Measurements from ENCODE around the gene FAM3D. TPM values are rescaled to one million over a fixed set of nuclear protein-coding genes. Genes with fewer than 3 reads are reported as not detected.

Gene FAM3D
- total and polyA plus RNA-seq, 2 of the 8 experiments (the other 6 are each of a cell fraction or from before 2014, with no cell fraction given), result not detected

DNA sequence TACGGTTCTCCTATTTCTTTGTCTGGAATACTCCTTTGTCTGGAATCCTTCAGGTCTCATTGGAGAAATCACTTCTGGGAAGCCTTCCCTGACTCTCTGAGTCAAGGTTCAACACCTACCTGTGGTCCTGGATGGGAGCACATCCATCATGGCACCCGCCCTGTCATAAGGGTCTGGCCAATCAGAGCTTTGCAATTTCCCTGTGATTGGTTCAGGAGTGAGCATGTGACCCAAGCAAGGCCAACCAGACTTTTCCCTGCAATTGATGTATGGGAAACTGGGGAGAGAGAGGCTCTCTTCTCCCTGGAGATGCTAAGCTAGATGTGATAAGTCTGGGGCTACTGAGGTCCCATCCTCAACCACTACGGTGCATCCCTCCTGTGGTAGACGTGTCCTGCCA, 8.1 kb downstream of the FAM3D start:
- Histone ChIP-seq H2BK5ac (ENCODE audit: low read depth, low read length) (no peak overlapping the region), H3K36me3 (ENCODE audit: control insufficient read depth in 2 of 4, insufficient read depth in 4 of 4, low read length in 3 of 4) (no peaks in the 10 kb centered on the region), H3K79me2 (ENCODE audit: control insufficient read depth in 1 of 2, insufficient read depth in 2 of 2, low read length in 2 of 2) (no peaks in the 10 kb centered on the region), H3K14ac (ENCODE audit: insufficient read length) (no peak overlapping the region), H2BK15ac (ENCODE audit: low read length) (peak overlapping the region; percentile 76; the same call in 1 of the 2 replicates), H4K5ac (ENCODE audit: insufficient read length, low read depth, low read length) (no peak overlapping the region), H3K9ac (replicated peaks in 1 of 4; ENCODE audit: extremely low read depth in 1 of 4, low read depth in 3 of 4, low read length in 3 of 4) (no peak overlapping the region), H3K4me3 (ENCODE audit: extremely low read depth in 1 of 4, insufficient read depth in 2 of 4, low read depth in 3 of 4, low read length in 4 of 4) (no peak overlapping the region), H3K56ac (replicated peaks; ENCODE audit: insufficient read length, low read depth, low read length) (no peak overlapping the region), H2AFZ (ENCODE audit: low read length) (no peak overlapping the region), H3K23ac (ENCODE audit: insufficient read length) (no peak overlapping the region), H3K4me1 (replicated peaks in 1 of 4; ENCODE audit: control insufficient read depth in 3 of 4, insufficient read depth in 4 of 4, low read length in 3 of 4) (no peaks in the 10 kb centered on the region), H3K27me3 (replicated peaks in 1 of 4; ENCODE audit: control insufficient read depth in 3 of 4, extremely low read depth in 1 of 4, insufficient read depth in 3 of 4, low read length in 3 of 4) (no peaks in the 10 kb centered on the region), H3K4ac (replicated peaks; ENCODE audit: insufficient read length, low read depth, low read length) (no peak overlapping the region), H3K18ac (ENCODE audit: extremely low read depth, low read length) (no peak overlapping the region), H2BK20ac (ENCODE audit: low read length) (no peak overlapping the region), H2AK5ac (ENCODE audit: low read depth, low read length) (no peak overlapping the region), H3K23me2 (ENCODE audit: low read depth, low read length) (no peaks in the 10 kb centered on the region), H4K20me1 (replicated peaks in 1 of 2; ENCODE audit: control insufficient read depth in 1 of 2, insufficient read depth in 2 of 2, low read length in 2 of 2) (peaks cover 0 to 2% of the 10 kb centered on the region in 2 experiments), H2BK12ac (ENCODE audit: low read depth, low read length) (no peak overlapping the region), H2BK120ac (replicated peaks; ENCODE audit: low read depth, low read length) (no peak overlapping the region), H4K91ac (replicated peaks; ENCODE audit: insufficient read length, low read length) (no peak overlapping the region), H3K4me2 (ENCODE audit: insufficient read depth in 1 of 2, low read depth in 2 of 2, low read length in 2 of 2) (no peak overlapping the region), H3K79me1 (ENCODE audit: low read depth, low read length) (no peaks in the 10 kb centered on the region), H4K8ac (ENCODE audit: extremely low read depth, insufficient read depth, low read length) (no peak overlapping the region), H3K9me3 (ENCODE audit: insufficient read depth in 2 of 2, low read depth in 1 of 2, low read length in 1 of 2) (no peaks in the 10 kb centered on the region), H3K27ac (ENCODE audit: low read depth, low read length) (no peak overlapping the region)
- ChIA-PET CTCF (ENCODE audit: partially characterized antibody) (interaction anchor here (0.6 to 4.7 kb wide), 12 partner anchors 9 to 170 kb away, joined by 3 to 66 read pairs (median 4); no protein-coding TSS in a partner anchor), POLR2A (ENCODE audit: partially characterized antibody) (no interaction called here)
- DNase-seq (ENCODE audit: low read depth in 1 of 2, low spot score in 2 of 2), result no peak
- no peak for FAIRE-seq
- 89% methylated on average over 4 of the region's 4 CpGs; no CpG with 5 or more reads in 1 of the 2 experiments for WGBS, 2 experiments (ENCODE audit: extremely low coverage in 1 of 2, insufficient coverage in 1 of 2, insufficient read length in 1 of 2, insufficient replicate concordance in 2 of 2, low coverage in 1 of 2, low lambda C conversion rate in 2 of 2, missing lambda C conversion rate in 1 of 2)
- TF ChIP-seq CBX8 (IDR thresholded peaks at IDR 0.05; ENCODE audit: borderline replicate concordance, low read depth, low read length) (no peak), BCL11A (IDR thresholded peaks at IDR 0.05; ENCODE audit: low read depth in 2 of 2, low read length in 2 of 2) (no peak), FOSL1 (IDR thresholded peaks at IDR 0.05; ENCODE audit: insufficient read depth, low read depth, low read length) (no peak), GTF2F1 (IDR thresholded peaks at IDR 0.05; ENCODE audit: borderline replicate concordance, low read depth, low read length) (no peak), TBP (IDR thresholded peaks at IDR 0.05; ENCODE audit: low read depth, low read length) (no peak), GABPA (IDR thresholded peaks at IDR 0.05; ENCODE audit: borderline replicate concordance, insufficient read depth, low read length) (no peak), MAFK (IDR thresholded peaks at IDR 0.05; ENCODE audit: low read depth, low read length) (no peak), SRF (IDR thresholded peaks at IDR 0.05; ENCODE audit: low read depth, low read length) (no peak), NRF1 (IDR thresholded peaks at IDR 0.05; ENCODE audit: low read depth, low read length) (no peak), SP4 (IDR thresholded peaks at IDR 0.05; ENCODE audit: low read length) (no peak), CHD2 (IDR thresholded peaks at IDR 0.05; ENCODE audit: low read length) (no peak), ATF2 (IDR thresholded peaks at IDR 0.05; ENCODE audit: low read length) (no peak), EP300 (IDR thresholded peaks at IDR 0.05; ENCODE audit: borderline replicate concordance in 1 of 2, low read depth in 2 of 2, low read length in 2 of 2) (no peak)
